Aortic smooth muscle cell (primary cell): ENCODE measurements around the gene GPR107. TPM values are rescaled to one million over a fixed set of nuclear protein-coding genes. Genes with fewer than 3 reads are reported as not detected.

Source experiments
- total RNA-seq: library from RNA; depleted of rRNA; stranded (reverse); fragments of >200 nt; gene quantifications from 2 replicates; pipeline ENCODE4 v1.2.3, GENCODE V29; 2014

GPR107 gene
- 53.0 and 84.8 TPM in 2 replicates for total RNA-seq

DNA sequence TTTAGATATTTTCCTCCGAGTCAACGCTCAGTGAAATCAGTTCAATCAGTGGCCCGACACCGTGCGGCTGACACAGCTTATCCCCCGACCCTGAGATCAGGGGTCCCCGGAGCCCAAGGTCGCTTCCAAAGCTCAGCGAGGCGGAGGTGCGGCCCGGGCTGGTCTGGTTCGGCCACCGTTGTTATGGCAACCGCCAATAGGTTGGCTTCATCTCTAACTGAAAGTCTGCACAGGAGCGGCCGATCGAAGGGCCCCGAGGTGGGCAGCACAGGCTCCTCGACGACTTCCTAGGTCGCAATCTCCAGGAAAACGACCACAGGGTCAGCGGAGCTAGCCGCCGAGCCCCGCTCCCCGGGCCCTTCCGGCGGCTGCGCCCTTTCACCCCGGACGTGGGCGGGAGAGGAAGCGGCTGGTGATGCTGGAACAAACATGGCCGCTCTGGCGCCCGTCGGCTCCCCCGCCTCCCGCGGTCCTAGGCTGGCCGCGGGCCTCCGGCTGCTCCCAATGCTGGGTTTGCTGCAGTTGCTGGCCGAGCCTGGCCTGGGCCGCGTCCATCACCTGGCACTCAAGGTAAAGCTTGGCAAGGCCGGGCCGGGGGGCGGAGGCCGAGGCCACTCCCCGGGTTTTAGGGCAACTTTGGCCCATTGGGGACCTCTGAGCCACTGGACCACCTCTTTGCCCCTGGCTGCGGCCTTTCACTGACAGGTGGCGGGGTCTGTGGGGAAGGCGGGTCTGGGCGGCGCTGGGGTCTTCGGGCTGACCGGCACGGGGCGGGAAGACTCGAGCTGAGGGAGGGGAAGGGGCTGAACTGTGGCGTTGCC lies at the start of gene GPR107:
GPR107 (plus strand) TSS at position 403 of the 821 bp plus-strand sequence; CDS start at position 430, 27 bp downstream.

DNA sequence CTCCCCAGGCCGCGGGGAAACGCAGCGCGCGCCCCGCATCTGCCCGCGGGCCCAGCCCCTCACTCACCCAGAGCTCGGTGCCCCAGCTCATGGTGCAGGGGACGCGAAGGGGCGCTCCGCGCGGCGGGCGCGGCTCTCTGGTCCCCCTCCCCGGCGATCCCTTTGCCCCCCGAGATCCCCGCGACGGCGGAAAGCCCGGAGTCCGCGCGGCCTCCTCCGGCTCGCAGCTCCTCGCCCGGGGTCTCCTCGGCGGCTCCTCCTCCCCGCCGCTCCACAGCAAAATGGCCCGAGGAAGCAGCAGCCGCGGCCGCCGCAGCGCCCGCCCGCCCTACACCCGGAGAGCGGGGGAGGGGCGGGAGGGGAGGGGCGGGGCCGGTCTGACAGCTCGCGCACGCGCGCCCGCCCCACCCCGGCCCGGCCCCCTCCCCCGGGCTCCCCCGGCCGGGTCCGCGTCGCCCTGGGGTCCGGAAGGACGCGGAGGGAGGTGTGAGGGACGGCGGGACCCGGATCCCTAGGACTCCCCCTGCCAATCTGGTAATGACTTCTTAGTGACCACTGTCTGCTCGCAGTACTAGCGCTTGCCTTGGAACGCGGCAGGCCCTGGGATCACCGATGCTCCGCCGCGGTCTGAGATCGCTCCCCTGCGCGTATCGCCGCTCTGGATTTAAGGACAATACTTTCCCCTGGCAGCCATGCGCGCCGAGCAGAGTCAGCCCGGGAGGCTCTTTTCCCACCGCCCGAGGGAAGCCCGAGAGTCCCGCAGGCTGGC lies 10.6 kb upstream of the GPR107 start, which contains the start of gene FNBP1:
FNBP1 (minus strand) TSS at position 305 of the 769 bp plus-strand sequence; CDS start at position 91, 214 bp downstream.

DNA sequence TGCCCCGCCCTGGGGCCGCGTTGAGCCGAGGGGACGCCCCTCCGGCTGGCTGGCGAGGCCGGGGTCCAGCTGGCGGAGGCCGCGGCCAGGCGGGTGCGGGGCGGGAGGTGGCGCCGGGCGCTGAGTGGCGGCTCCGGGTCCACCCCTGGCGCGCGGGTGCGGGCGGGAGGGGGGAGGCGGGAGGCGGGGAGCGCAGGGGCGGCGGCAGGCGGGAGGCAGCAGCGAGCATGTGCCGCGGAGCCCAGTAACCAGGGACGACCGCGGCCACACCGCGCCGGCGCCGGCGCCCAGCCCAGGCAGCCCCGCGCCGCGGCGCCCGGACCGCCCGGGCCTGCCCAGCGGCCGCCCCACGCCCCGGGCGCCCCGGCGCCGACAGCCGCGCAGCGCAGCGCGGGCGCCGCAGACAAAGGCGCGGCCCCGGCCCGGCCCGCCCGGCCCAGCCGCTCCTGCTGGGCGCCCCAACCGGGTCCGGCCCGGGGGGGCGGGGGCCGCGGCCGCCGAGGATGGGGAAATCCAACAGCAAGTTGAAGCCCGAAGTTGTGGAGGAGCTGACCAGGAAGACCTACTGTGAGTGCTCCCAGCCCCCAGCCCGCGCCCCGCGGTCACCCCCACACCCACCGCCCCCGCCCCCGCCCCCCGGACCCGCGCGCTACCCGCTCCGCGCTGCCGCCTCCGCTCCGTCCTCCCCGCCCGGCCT lies 118.6 kb downstream of the GPR107 start, which contains the start of gene NCS1:
NCS1 (plus strand) TSS at position 244 of the 697 bp plus-strand sequence; CDS start at position 504, 260 bp downstream.

Other genes with a start within 250 kb of the GPR107 start
- gene TOR1A, start 229.8 kb upstream of the GPR107 start, total RNA-seq, result 24.9 and 27.1 TPM in 2 replicates
- gene C9orf78, start 218.6 kb upstream of the GPR107 start, total RNA-seq, result 51.7 and 94.2 TPM in 2 replicates
- 8.7 and 9.0 TPM in 2 replicates for gene USP20, start 218.4 kb upstream of the GPR107 start, total RNA-seq
- 70.9 and 84.2 TPM in 2 replicates for gene FNBP1, start 10.7 kb upstream of the GPR107 start, total RNA-seq
- gene NCS1, start 118.5 kb downstream of the GPR107 start, total RNA-seq, result 32.0 and 33.2 TPM in 2 replicates
- gene HMCN2, start 211.9 kb downstream of the GPR107 start, total RNA-seq, result 0.06 and 0.13 TPM in 2 replicates